IPS-NIHi7 (cell line): ENCODE results near the gene PDLIM7.
"Not testable (repeated sequence)": the region's sequence is repeated elsewhere in the genome, so short reads cannot be mapped to it uniquely, and the experiment has no call there.

Experiments used
- DNase-seq: peaks from one replicate; pipeline ENCODE4 v3.0.0; 2012; ENCODE audit warnings: mixed read lengths; ENCODE audit errors: extremely low spot score

Gene PDLIM7

GRCh38 chr5:177491983-177492746 lies 5.2 kb downstream of the PDLIM7 start:
- DNase-seq = no peak

GRCh38 chr5:177491429-177491945 lies 5.9 kb downstream of the PDLIM7 start:
- DNase-seq = peak; percentile 91

GRCh38 chr5:177490992-177491391 lies 6.4 kb downstream of the PDLIM7 start:
- no peak for DNase-seq

GRCh38 chr5:177490311-177490991 lies 7.0 kb downstream of the PDLIM7 start:
- DNase-seq = no peak

- DNase-seq = no peak
Observed at GRCh38 chr5:177489119-177489716, 8.2 kb downstream of the PDLIM7 start.

- DNase-seq = no peak
Observed at GRCh38 chr5:177487975-177488374, 9.4 kb downstream of the PDLIM7 start.

GRCh38 chr5:177487144-177487543 lies 10.3 kb downstream of the PDLIM7 start:
- DNase-seq = no peak

- no peak for DNase-seq
Observed at GRCh38 chr5:177486256-177486655, 11.1 kb downstream of the PDLIM7 start.

- not testable (repeated sequence) for DNase-seq
Observed at GRCh38 chr5:177485753-177486152, 11.7 kb downstream of the PDLIM7 start.

- DNase-seq = no peak
Observed at GRCh38 chr5:177484902-177485549, 12.4 kb downstream of the PDLIM7 start.

GRCh38 chr5:177483994-177484901 lies 13.2 kb downstream of the PDLIM7 start:
- no peak for DNase-seq

- no peak for DNase-seq
Observed at GRCh38 chr5:177483042-177483441, 14.4 kb downstream of the PDLIM7 start.

- no peak for DNase-seq
Observed at GRCh38 chr5:177482359-177482795, 15.0 kb downstream of the PDLIM7 start.

GRCh38 chr5:177479774-177480173 lies 17.6 kb downstream of the PDLIM7 start:
- no peak for DNase-seq

- no peak for DNase-seq
Observed at GRCh38 chr5:177478711-177479646, 18.4 kb downstream of the PDLIM7 start.

- no peak for DNase-seq
Observed at GRCh38 chr5:177477701-177478477, 19.5 kb downstream of the PDLIM7 start.

GRCh38 chr5:177476531-177477233 lies 20.7 kb downstream of the PDLIM7 start:
- no peak for DNase-seq
